Right lobe of liver (tissue), 6 donors: ENCODE measurements around the gene IAH1. TPM values are rescaled to one million over a fixed set of nuclear protein-coding genes. Genes with fewer than 3 reads are reported as not detected.

Source experiments
- ATAC-seq, 4 donors: fragments of 200-7000 bp; cut with Tn5 transposase; one replicate each; pipeline ENCODE4 v1.9.1; 2020; ENCODE audit warnings: mild to moderate bottlenecking in 4 of 4, moderate library complexity in 4 of 4
- DNase-seq, 3 donors: peaks; one replicate each; pipeline ENCODE4 v3.0.0-alpha.2; 2020
- H3K27ac ChIP-seq, 3 donors: fragments of 200-600 bp; one replicate each; pipeline ENCODE4 v1.8.0; 2022
- H3K27me3 ChIP-seq, 2 donors: fragments of 200-600 bp; one replicate each; pipeline ENCODE4 v1.8.0; 2022
- H3K36me3 ChIP-seq, 4 donors: fragments of 200-600 bp; sonication (generic) in 1 of 4; one replicate each; pipeline versions ENCODE4 v1.5.1 to v1.8.0; 2017 to 2022; ENCODE audit warnings: control low read depth in 1 of 4
- H3K4me1 ChIP-seq, 4 donors: fragments of 200-600 bp; sonication (generic) in 1 of 4; one replicate each; pipeline versions ENCODE4 v1.5.1 to v1.8.0; 2017 to 2022; ENCODE audit warnings: control low read depth in 1 of 4
- H3K4me3 ChIP-seq, 3 donors: fragments of 200-600 bp; one replicate each; pipeline ENCODE4 v1.8.0; 2022
- H3K9me3 ChIP-seq, 4 donors: fragments of 200-600 bp; sonication (generic) in 1 of 4; one replicate each; pipeline versions ENCODE4 v1.5.1 to v1.8.0; 2017 to 2022; ENCODE audit warnings: control low read depth in 1 of 4
- POLR2A ChIP-seq: fragments of 450-650 bp; IDR thresholded peaks from one replicate; pipeline ENCODE4 v1.6.1; 2017; ENCODE audit warnings: antibody characterized with exemption, mild to moderate bottlenecking
- WGBS: methylation state at CpG from one replicate; pipeline ENCODE4 v1.1.6; 2018; ENCODE audit warnings: low coverage, low lambda C conversion rate; ENCODE audit not compliant: insufficient coverage; ENCODE audit errors: missing lambda C conversion rate; 5-methylcytosine and 5-hydroxymethylcytosine counted together
- intact Hi-C, 2 donors: fragments of 100-400 bp; cut with DNase I; formaldehyde crosslinking; loops; one replicate each; pipeline versions ENCODE4 v1.11.2 to v1.14.1; 2022
- long read RNA-seq: library from polyadenylated mRNA; unstranded; transcript quantifications from one replicate; pipeline ENCODE4 v2.0.0, GENCODE V29; 2019
- total RNA-seq, 6 experiments: library from RNA; depleted of rRNA in 2 of 6; stranded (reverse); fragments of >200 nt in 2 of 6; fragmentation: NEBNext Ultra II Directional in 3 of 6; extraction: Animal tissue kit (Norgen Biotek cat#: 25700) in 3 of 6; gene quantifications; one replicate each; pipeline versions ENCODE4 v1.1.0 to v1.2.4, GENCODE V29; 2016 to 2023
- TF ChIP-seq, protein P1 (sequence below), 4 donors: fragments of 200-600 bp in 3 of 4; fragments of 450-650 bp in 1 of 4; IDR thresholded peaks; one replicate each; pipeline versions ENCODE4 v1.5.1 to v1.8.0; 2016 to 2022; ENCODE audit warnings: antibody characterized with exemption in 4 of 4, mild to moderate bottlenecking in 2 of 4
- donor health status: DM: no; HTN: yes; CAD: no.
- donor health status: DM: no; HTN: no; CAD: no.
- donor health status: DM: no; HTN: no; CAD: no.
- donor health status: DM: no; HTN: yes; CAD: no.
- donor health status: DM: no; HTN: yes; CAD: no.

Gene IAH1, protein sequence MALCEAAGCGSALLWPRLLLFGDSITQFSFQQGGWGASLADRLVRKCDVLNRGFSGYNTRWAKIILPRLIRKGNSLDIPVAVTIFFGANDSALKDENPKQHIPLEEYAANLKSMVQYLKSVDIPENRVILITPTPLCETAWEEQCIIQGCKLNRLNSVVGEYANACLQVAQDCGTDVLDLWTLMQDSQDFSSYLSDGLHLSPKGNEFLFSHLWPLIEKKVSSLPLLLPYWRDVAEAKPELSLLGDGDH
- 10 to 100 TPM; 30.4 to 41.3 (median 33.6) TPM for total RNA-seq
- long read RNA-seq, transcript IAH1-215 (6 exons, 1,266 nt): major isoform, 14 of 15 reads
- long read RNA-seq, partial matches to known transcripts: 0 of 15 reads
- long read RNA-seq, other reads (novel, unspliced or antisense): 0 of 15 reads

DNA sequence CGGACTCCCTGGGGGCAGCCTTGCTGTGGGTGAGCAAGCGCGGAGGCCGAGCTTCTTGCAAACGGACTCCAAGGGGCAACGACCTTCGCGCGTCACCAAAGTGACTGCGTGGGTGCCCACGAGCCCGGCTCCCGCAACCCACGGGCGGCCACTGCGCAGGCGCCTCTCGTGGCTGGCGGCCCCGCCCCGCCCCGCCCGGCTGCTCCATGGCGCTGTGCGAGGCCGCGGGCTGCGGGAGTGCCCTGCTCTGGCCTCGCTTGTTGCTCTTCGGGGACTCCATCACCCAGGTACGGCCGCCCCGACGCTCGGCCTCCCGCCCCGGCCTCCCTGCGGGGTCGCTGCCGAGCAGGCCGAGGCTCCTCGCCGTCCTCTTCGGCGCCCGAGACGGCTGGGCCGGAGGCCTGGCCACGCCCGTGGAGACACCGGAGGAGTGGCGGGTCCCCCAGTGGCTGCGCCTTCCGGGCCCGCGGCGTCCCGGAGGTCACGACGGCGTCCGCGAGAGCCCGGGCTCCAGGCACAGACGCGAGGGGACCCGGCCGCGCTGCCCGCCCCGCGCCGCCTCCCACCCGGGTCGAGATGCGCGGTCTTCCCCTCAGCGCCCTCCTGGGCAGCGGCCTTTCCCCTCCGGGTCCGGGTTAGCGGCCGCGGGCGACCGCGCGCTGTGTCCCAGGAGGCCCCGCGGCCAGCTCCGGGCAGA is at the start of gene IAH1:
Gene IAH1, plus strand, starts transcription at position 191 of the 697 bp plus-strand sequence. Its CDS starts 16 bp downstream, at position 207.
- Histone ChIP-seq H3K27ac (peak within 1 kb of the TSS; percentile 58 to 82 (median 81)), H3K36me3 (peaks cover 0 to 11% (median 3%) of the 10 kb centered on the region in 4 donors), H3K9me3 (no peaks in the 10 kb centered on the region), H3K27me3 (no peaks in the 10 kb centered on the region), H3K4me3 (peak within 1 kb of the TSS; percentile 57 to 83 (median 78)), H3K4me1 (peaks cover 0 to 11% (median 6%) of the 10 kb centered on the region in 4 donors)
- WGBS: no CpG with 5 or more reads among the region's 91 CpGs
- intact Hi-C loops: no loop called here
- ATAC-seq (peak; percentile 83 to 90 (median 86)), DNase-seq (peak; percentile 75 to 78 (median 78))
- peak; percentile 65 for TF ChIP-seq POLR2A
- TF ChIP-seq, protein P1, sequence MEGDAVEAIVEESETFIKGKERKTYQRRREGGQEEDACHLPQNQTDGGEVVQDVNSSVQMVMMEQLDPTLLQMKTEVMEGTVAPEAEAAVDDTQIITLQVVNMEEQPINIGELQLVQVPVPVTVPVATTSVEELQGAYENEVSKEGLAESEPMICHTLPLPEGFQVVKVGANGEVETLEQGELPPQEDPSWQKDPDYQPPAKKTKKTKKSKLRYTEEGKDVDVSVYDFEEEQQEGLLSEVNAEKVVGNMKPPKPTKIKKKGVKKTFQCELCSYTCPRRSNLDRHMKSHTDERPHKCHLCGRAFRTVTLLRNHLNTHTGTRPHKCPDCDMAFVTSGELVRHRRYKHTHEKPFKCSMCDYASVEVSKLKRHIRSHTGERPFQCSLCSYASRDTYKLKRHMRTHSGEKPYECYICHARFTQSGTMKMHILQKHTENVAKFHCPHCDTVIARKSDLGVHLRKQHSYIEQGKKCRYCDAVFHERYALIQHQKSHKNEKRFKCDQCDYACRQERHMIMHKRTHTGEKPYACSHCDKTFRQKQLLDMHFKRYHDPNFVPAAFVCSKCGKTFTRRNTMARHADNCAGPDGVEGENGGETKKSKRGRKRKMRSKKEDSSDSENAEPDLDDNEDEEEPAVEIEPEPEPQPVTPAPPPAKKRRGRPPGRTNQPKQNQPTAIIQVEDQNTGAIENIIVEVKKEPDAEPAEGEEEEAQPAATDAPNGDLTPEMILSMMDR (IDR thresholded peaks at IDR 0.05): no peak

DNA sequence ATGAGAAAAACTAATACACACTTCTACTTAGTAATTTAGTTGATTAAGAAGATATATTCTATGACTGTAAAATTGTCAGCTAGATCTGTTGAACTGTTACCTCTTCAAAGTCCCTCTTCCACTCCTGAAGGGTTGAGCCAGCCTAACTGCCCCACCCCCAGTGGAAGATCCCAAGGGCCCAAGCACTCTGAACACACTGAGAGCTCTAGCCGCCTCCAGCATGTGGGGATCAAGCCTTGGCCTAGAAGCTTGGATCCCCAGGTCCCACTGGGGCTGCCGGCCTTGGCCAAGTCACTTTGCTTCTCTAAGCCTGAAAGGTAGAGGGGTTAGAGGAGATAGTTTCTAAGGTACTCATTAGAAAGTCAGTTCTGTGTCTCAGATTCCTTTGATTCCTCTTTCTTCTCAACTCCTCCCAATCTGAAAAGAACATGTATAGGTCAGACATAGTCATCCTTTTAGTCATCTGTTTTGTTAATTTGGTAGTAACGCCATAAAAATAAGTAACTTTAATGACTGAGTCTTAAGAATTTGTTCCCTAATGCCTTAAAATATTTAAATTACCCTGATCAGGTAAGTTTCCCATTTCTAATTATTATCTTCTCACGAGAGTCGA is 45.3 kb upstream of the IAH1 start:
- Histone ChIP-seq H3K27ac (no peak overlapping the region), H3K27me3 (no peaks in the 10 kb centered on the region), H3K4me1 (peaks cover 0 to 7% (median 0%) of the 10 kb centered on the region in 4 donors), H3K36me3 (peaks cover 0 to 47% (median 6%) of the 10 kb centered on the region in 4 donors), H3K4me3 (no peak overlapping the region), H3K9me3 (no peaks in the 10 kb centered on the region)
- DNase-seq (no peak), ATAC-seq (no peak)
- TF ChIP-seq, protein P1 (IDR thresholded peaks at IDR 0.05): no peak
- no peak for TF ChIP-seq POLR2A
- WGBS: 75% methylated on average over 5 of the region's 5 CpGs
- intact Hi-C loops: no loop called here

DNA sequence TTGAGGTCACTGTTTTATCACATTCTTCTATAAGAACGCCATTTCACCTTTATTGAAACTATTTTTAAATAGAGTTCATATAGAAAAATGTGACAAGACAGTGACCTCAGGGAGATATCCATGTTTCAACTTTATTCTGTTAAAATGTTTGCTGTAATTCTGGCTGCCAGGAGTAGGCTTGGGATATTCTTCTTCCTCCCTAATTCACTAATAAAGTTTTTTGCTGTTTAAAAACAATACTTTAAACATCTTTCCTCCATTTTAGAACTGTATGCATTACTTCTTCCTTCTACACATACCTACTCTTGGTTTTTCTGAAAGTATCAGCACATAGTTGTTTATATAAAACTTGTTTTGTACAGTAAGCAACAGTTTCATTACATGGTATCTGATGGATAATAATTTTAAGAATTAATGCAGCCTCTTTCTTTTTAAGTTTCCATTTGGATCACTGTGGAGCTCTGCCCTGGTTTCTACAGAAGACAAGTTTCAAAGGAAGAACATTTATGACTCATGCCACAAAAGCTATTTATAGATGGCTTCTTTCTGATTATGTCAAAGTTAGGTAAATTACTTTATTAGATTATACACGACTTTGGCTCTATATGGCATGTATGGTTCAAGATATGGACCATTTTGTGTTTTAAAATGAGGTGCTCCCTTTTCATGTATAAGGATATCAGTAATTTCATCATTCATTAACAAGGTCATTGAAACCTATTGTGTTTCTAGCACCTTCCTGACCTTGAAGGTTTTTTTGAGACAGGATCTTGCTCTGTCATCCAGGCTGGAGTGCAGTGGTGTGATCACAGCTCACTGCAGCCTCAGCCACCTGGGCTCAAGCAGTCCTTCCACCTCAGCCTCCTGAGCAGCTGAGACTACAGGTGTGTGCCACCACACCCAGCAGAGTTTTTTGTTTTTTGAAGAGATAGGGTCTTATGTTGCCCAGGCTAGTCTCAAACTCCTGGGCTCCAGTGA is 43.7 kb upstream of the IAH1 start:
- Histone ChIP-seq H3K27ac (no peak overlapping the region), H3K4me3 (no peak overlapping the region), H3K27me3 (no peaks in the 10 kb centered on the region), H3K36me3 (peaks cover 0 to 55% (median 6%) of the 10 kb centered on the region in 4 donors), H3K9me3 (no peaks in the 10 kb centered on the region), H3K4me1 (no peaks in the 10 kb centered on the region)
- no peak for DNase-seq
- no peak for ATAC-seq
- 69% methylated on average over 2 of the region's 2 CpGs for WGBS
- TF ChIP-seq, protein P1 (IDR thresholded peaks at IDR 0.05): no peak
- no peak for TF ChIP-seq POLR2A
- intact Hi-C loops: no loop called here

DNA sequence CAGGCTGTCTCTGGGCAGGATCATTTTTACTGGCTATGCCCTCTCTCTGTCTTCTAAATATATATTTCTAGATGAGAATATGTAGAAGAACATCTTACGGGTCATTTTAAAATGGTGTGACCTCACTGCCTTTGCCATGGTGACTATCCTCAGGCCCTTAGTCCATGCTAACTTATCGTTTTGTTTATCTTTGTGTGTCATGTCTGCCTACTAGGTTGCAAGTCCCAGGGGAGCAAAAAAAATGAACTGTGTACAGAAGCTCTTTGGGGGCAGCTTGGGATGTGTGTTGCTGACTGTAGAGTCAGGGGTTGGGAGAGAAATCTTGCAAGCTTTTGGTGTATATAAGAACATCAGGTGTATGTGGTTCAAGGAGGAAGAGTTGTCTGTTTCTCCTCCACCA is 39.9 kb upstream of the IAH1 start:
- Histone ChIP-seq H3K9me3 (no peaks in the 10 kb centered on the region), H3K36me3 (peaks cover 0 to 83% (median 15%) of the 10 kb centered on the region in 4 donors), H3K4me1 (no peaks in the 10 kb centered on the region), H3K27me3 (no peaks in the 10 kb centered on the region), H3K27ac (no peak overlapping the region), H3K4me3 (no peak overlapping the region)
- intact Hi-C loops: no loop called here
- ATAC-seq (no peak), DNase-seq (no peak)
- TF ChIP-seq, protein P1 (IDR thresholded peaks at IDR 0.05): no peak
- TF ChIP-seq POLR2A: no peak
- WGBS: 87% methylated on average over 2 of the region's 2 CpGs
